Measurements from ENCODE around the gene PTPRE.

The PTPRE gene

GRCh38 chr10:128036746-128037543 lies 130.0 kb downstream of the PTPRE start:
- in situ Hi-C loops (cut with HindIII; ENCODE audit: low sequenced_read_pairs), result no loop called here

GRCh38 chr10:128040096-128040495 lies 133.2 kb downstream of the PTPRE start:
- in situ Hi-C loops (cut with HindIII; ENCODE audit: low sequenced_read_pairs), result loop anchor here (5.0 kb wide), 1 partner anchor 82 kb away; no protein-coding TSS in a partner anchor

- in situ Hi-C loops (cut with HindIII; ENCODE audit: low sequenced_read_pairs), result loop anchor here (5.0 kb wide), 1 partner anchor 82 kb away; no protein-coding TSS in a partner anchor
These were observed 133.8 kb downstream of the PTPRE start for GRCh38 chr10:128040681-128041080.

GRCh38 chr10:128042131-128042610 lies 135.3 kb downstream of the PTPRE start:
- in situ Hi-C loops (cut with HindIII; ENCODE audit: low sequenced_read_pairs), result loop anchor here (5.0 kb wide), 1 partner anchor 80 kb away; no protein-coding TSS in a partner anchor

- in situ Hi-C loops (cut with HindIII; ENCODE audit: low sequenced_read_pairs), result loop anchor here (5.0 kb wide), 1 partner anchor 79 kb away; no protein-coding TSS in a partner anchor
These were observed 136.5 kb downstream of the PTPRE start for GRCh38 chr10:128043259-128044045.

GRCh38 chr10:128044186-128044585 lies 137.3 kb downstream of the PTPRE start:
- in situ Hi-C loops (cut with HindIII; ENCODE audit: low sequenced_read_pairs), result loop anchor here (5.0 kb wide), 1 partner anchor 78 kb away; no protein-coding TSS in a partner anchor

- in situ Hi-C loops (cut with HindIII; ENCODE audit: low sequenced_read_pairs), result loop anchor here (5.0 kb wide), 1 partner anchor 77 kb away; no protein-coding TSS in a partner anchor
These were observed 138.3 kb downstream of the PTPRE start for GRCh38 chr10:128044961-128045832.

- in situ Hi-C loops (cut with HindIII; ENCODE audit: low sequenced_read_pairs), result no loop called here
These were observed 138.9 kb downstream of the PTPRE start for GRCh38 chr10:128045833-128046120.

- in situ Hi-C loops (cut with HindIII; ENCODE audit: low sequenced_read_pairs), result no loop called here
These were observed 139.5 kb downstream of the PTPRE start for GRCh38 chr10:128046156-128046952.

- in situ Hi-C loops (cut with HindIII; ENCODE audit: low sequenced_read_pairs), result no loop called here
These were observed 140.0 kb downstream of the PTPRE start for GRCh38 chr10:128046953-128047290.

GRCh38 chr10:128047351-128047750 lies 140.4 kb downstream of the PTPRE start:
- in situ Hi-C loops (cut with HindIII; ENCODE audit: low sequenced_read_pairs), result no loop called here

GRCh38 chr10:128047991-128048818 lies 141.3 kb downstream of the PTPRE start:
- in situ Hi-C loops (cut with HindIII; ENCODE audit: low sequenced_read_pairs), result no loop called here

GRCh38 chr10:128048819-128049210 lies 141.9 kb downstream of the PTPRE start:
- in situ Hi-C loops (cut with HindIII; ENCODE audit: low sequenced_read_pairs), result no loop called here

- in situ Hi-C loops (cut with HindIII; ENCODE audit: low sequenced_read_pairs), result loop anchor here (5.0 kb wide), 1 partner anchor 37 kb away; no protein-coding TSS in a partner anchor
These were observed 142.6 kb downstream of the PTPRE start for GRCh38 chr10:128049226-128050120.

GRCh38 chr10:128050121-128050516 lies 143.2 kb downstream of the PTPRE start:
- in situ Hi-C loops (cut with HindIII; ENCODE audit: low sequenced_read_pairs), result loop anchor here (5.0 kb wide), 1 partner anchor 38 kb away; no protein-coding TSS in a partner anchor

- in situ Hi-C loops (cut with HindIII; ENCODE audit: low sequenced_read_pairs), result loop anchor here (5.0 kb wide), 1 partner anchor 39 kb away; no protein-coding TSS in a partner anchor
These were observed 144.0 kb downstream of the PTPRE start for GRCh38 chr10:128050936-128051335.

- in situ Hi-C loops (cut with HindIII; ENCODE audit: low sequenced_read_pairs), result loop anchor here (5.0 kb wide), 1 partner anchor 39 kb away; no protein-coding TSS in a partner anchor
These were observed 144.6 kb downstream of the PTPRE start for GRCh38 chr10:128051548-128051947.

GRCh38 chr10:128052696-128053095 lies 145.8 kb downstream of the PTPRE start:
- in situ Hi-C loops (cut with HindIII; ENCODE audit: low sequenced_read_pairs), result loop anchor here (5.0 kb wide), 1 partner anchor 40 kb away; no protein-coding TSS in a partner anchor
